PFSK-1 (cell line): Measurements from ENCODE around the gene ABR.

Source experiments
- FOXP2 ChIP-seq: optimal IDR thresholded peaks from 2 replicates; pipeline ENCODE3; 2011; ENCODE audit warnings: borderline replicate concordance, control low read depth, inconsistent platforms; ENCODE audit not compliant: insufficient read depth; ENCODE audit errors: extremely low read length, extremely low read depth
- POLR2AphosphoS5 ChIP-seq: IDR thresholded peaks from 2 replicates; pipeline ENCODE4 v1.6.1; 2012; ENCODE audit warnings: low read depth, mild to moderate bottlenecking, control low read depth, low read length, moderate library complexity
- REST ChIP-seq, 2 experiments: IDR thresholded peaks; 2 replicates each; pipeline versions ENCODE4 v1.6.1 to v1.8.0; 2011 to 2012; ENCODE audit warnings: low read depth in 2 of 2, low read length in 2 of 2, control low read depth in 1 of 2, inconsistent platforms in 1 of 2, mild to moderate bottlenecking in 1 of 2, moderate library complexity in 1 of 2; ENCODE audit not compliant: insufficient read depth in 1 of 2
- SIN3A ChIP-seq: IDR thresholded peaks from 2 replicates; pipeline ENCODE4 v1.6.1; 2012; ENCODE audit warnings: mild to moderate bottlenecking, low read length, moderate library complexity, borderline replicate concordance; ENCODE audit not compliant: insufficient read depth
- TAF1 ChIP-seq: IDR thresholded peaks from 2 replicates; pipeline ENCODE4 v1.6.1; 2012; ENCODE audit warnings: low read length, control low read depth, borderline replicate concordance; ENCODE audit not compliant: insufficient read depth

ABR gene

GRCh38 chr17:1170739-1171138, 9.0 kb downstream of the ABR start:
- TF ChIP-seq REST (IDR thresholded peaks at IDR 0.05; ENCODE audit: insufficient read depth in 1 of 2, low read depth in 2 of 2, low read length in 2 of 2) (no peak), FOXP2 (no peak), TAF1 (no peak), POLR2AphosphoS5 (no peak), SIN3A (no peak)

GRCh38 chr17:1169929-1170312, 9.9 kb downstream of the ABR start:
- TF ChIP-seq TAF1 (no peak), REST (IDR thresholded peaks at IDR 0.05; ENCODE audit: insufficient read depth in 1 of 2, low read depth in 2 of 2, low read length in 2 of 2) (no peak), SIN3A (no peak), FOXP2 (no peak)

GRCh38 chr17:1169221-1169928, 10.4 kb downstream of the ABR start:
- TF ChIP-seq POLR2AphosphoS5 = no peak

GRCh38 chr17:1168533-1169220, 11.1 kb downstream of the ABR start:
- no peak for TF ChIP-seq TAF1
- no peak for TF ChIP-seq POLR2AphosphoS5
- no peak for TF ChIP-seq REST (IDR thresholded peaks at IDR 0.05; ENCODE audit: insufficient read depth in 1 of 2, low read depth in 2 of 2, low read length in 2 of 2)
- TF ChIP-seq FOXP2 = no peak
- TF ChIP-seq SIN3A = no peak

GRCh38 chr17:1166276-1166675, 13.5 kb downstream of the ABR start:
- no peak for TF ChIP-seq TAF1
- TF ChIP-seq REST (IDR thresholded peaks at IDR 0.05; ENCODE audit: insufficient read depth in 1 of 2, low read depth in 2 of 2, low read length in 2 of 2) = no peak
- no peak for TF ChIP-seq FOXP2
- TF ChIP-seq SIN3A = no peak
- TF ChIP-seq POLR2AphosphoS5 = no peak
